Spinal cord (tissue), 10 donors: ENCODE measurements around the gene NR5A1. TPM values are rescaled to one million over a fixed set of nuclear protein-coding genes. Genes with fewer than 3 reads are reported as not detected.

Experiments
- DNase-seq, 6 donors: peaks; one replicate each; pipeline versions ENCODE4 v3.0.0 to v3.0.0-alpha.2; 2013 to 2015; ENCODE audit warnings: low spot score in 6 of 6, low read depth in 4 of 6
- H3K27ac ChIP-seq: one replicate; pipeline ENCODE4 v1.5.1; 2013; ENCODE audit warnings: low read depth, low read length, control low read depth
- H3K27me3 ChIP-seq: one replicate; pipeline ENCODE4 v1.6.1; 2013; ENCODE audit warnings: low read length; ENCODE audit not compliant: control insufficient read depth, insufficient read depth
- H3K36me3 ChIP-seq: one replicate; pipeline ENCODE4 v1.6.1; 2013; ENCODE audit warnings: low read length; ENCODE audit not compliant: control insufficient read depth, insufficient read depth
- H3K4me1 ChIP-seq: one replicate; pipeline ENCODE4 v1.6.1; 2013; ENCODE audit warnings: low read length; ENCODE audit not compliant: control insufficient read depth, insufficient read depth
- H3K4me3 ChIP-seq: one replicate; pipeline ENCODE4 v1.5.1; 2013; ENCODE audit warnings: low read depth, low read length, control low read depth
- H3K9me3 ChIP-seq: one replicate; pipeline ENCODE4 v1.6.1; 2013; ENCODE audit warnings: low read length; ENCODE audit not compliant: control insufficient read depth, insufficient read depth
- WGBS: methylation state at CpG from one replicate; pipeline ENCODE4 v1.1.5; 2013; ENCODE audit warnings: missing lambda C conversion rate; ENCODE audit not compliant: insufficient coverage; 5-methylcytosine and 5-hydroxymethylcytosine counted together
- polyA plus RNA-seq, 2 donors: library from polyadenylated mRNA; unstranded; fragments of 120-200 nt; gene quantifications; one replicate each; pipeline ENCODE4 v1.2.1, GENCODE V29; 2013; ENCODE audit not compliant: insufficient read length in 2 of 2
- total RNA-seq, 2 donors: library from RNA; depleted of rRNA in 1 of 2; stranded (reverse); fragments of 120-200 nt in 1 of 2; fragments of >200 nt in 1 of 2; gene quantifications; one replicate each; pipeline versions ENCODE4 v1.2.3 to v1.2.4, GENCODE V29; 2013 to 2014
- donor health status: healthy.

NR5A1 gene
- total and polyA plus RNA-seq, 4 donors: 0.08 to 0.11 (median 0.09) TPM

GRCh38 chr9:124507880-124508423 lies 753 bp upstream of the NR5A1 start:
- Histone ChIP-seq H3K27me3 (peaks cover 38% of the 10 kb centered on the region), H3K4me1 (peaks cover 26% of the 10 kb centered on the region), H3K4me3 (no peak overlapping the region), H3K36me3 (no peaks in the 10 kb centered on the region), H3K27ac (no peak overlapping the region), H3K9me3 (no peaks in the 10 kb centered on the region)
- WGBS: 83% methylated on average over 10 of the region's 11 CpGs
- DNase-seq: no peak

- no peaks in the 10 kb centered on the region for H3K36me3 ChIP-seq
- 90% methylated on average over 7 of the region's 8 CpGs for WGBS
- no peaks in the 10 kb centered on the region for H3K9me3 ChIP-seq
- DNase-seq: no peak
- H3K4me1 ChIP-seq: peaks cover 13% of the 10 kb centered on the region
- H3K4me3 ChIP-seq: no peak overlapping the region
- no peak overlapping the region for H3K27ac ChIP-seq
- peaks cover 54% of the 10 kb centered on the region for H3K27me3 ChIP-seq
Measured at GRCh38 chr9:124506433-124506832, 766 bp downstream of the NR5A1 start.

- WGBS: 79% methylated on average over 18 of the region's 19 CpGs
Measured at GRCh38 chr9:124505901-124506346, 1.3 kb downstream of the NR5A1 start.

DNA sequence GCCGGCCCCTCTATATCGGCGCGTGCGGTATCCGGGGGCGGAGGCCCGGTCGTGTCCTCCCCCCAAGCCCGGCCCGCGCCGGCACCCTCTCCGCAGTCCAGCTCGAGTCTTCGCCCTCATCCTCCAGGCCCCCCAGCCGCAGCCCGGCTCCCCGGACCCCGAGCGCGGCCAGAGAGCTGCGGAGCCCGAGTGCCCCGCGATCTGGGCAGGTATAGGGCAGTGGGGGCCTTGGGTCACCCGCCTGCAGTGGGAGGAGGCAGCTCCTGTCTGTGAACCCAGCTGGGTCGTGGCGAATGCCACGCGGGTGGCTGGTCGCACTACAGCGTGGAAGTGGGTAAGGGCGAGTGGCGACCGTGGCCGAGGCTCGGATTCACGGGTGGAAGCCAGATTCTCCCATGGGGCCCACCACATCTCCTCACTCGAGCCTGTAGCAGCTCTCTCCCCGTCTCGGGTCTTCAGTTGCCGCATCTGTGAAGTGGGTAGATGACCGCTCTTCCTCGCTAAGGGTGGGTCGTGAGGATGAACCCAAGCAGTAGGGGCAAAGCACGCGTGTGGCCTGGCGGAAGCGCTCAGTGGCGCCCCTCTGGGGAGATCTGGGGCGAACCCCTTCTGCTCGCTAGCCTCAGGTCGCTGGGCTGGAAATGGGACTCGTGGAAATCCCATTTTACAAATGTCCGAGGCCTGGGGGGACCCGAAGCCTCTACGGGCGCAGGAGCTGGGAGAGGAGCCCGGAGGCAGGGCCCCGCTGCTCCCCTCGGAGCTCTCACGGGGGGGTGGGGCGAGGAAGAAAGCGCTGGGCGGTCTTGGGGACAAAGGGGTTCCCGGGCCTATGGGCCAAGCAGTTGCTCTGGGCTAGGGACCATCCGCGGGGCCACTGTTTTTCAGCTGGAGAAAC lies 1.9 kb downstream of the NR5A1 start:
- no peaks in the 10 kb centered on the region for H3K36me3 ChIP-seq
- H3K27me3 ChIP-seq: peaks cover 63% of the 10 kb centered on the region
- H3K27ac ChIP-seq: no peak overlapping the region
- H3K4me1 ChIP-seq: peaks cover 12% of the 10 kb centered on the region
- H3K4me3 ChIP-seq: no peak overlapping the region
- no peak for DNase-seq
- H3K9me3 ChIP-seq: no peaks in the 10 kb centered on the region
- WGBS: 15% methylated on average over 68 of the region's 69 CpGs

More at GRCh38 chr9:124505901-124506346, 1.3 kb downstream of the NR5A1 start:
- Histone ChIP-seq H3K27ac (no peak overlapping the region), H3K4me3 (no peak overlapping the region), H3K4me1 (peaks cover 12% of the 10 kb centered on the region), H3K36me3 (no peaks in the 10 kb centered on the region), H3K9me3 (no peaks in the 10 kb centered on the region), H3K27me3 (peaks cover 59% of the 10 kb centered on the region)
- no peak for DNase-seq

GRCh38 chr9:124504530-124505005 lies 2.6 kb downstream of the NR5A1 start:
- DNase-seq: no peak
- Histone ChIP-seq H3K4me1 (peaks cover 12% of the 10 kb centered on the region), H3K36me3 (no peaks in the 10 kb centered on the region), H3K9me3 (no peaks in the 10 kb centered on the region), H3K4me3 (no peak overlapping the region), H3K27ac (no peak overlapping the region), H3K27me3 (peaks cover 67% of the 10 kb centered on the region)
- WGBS: under 1% methylated on average over 66 of the region's 81 CpGs

- Histone ChIP-seq H3K9me3 (no peaks in the 10 kb centered on the region), H3K27me3 (peaks cover 69% of the 10 kb centered on the region), H3K4me3 (no peak overlapping the region), H3K4me1 (peaks cover 12% of the 10 kb centered on the region), H3K27ac (no peak overlapping the region), H3K36me3 (no peaks in the 10 kb centered on the region)
- DNase-seq: peak in 2 of 6 donors; percentile 40 to 41
- WGBS: 1% methylated on average over 76 of the region's 76 CpGs
Measured at GRCh38 chr9:124503713-124504529, 3.3 kb downstream of the NR5A1 start.

GRCh38 chr9:124502711-124503702 lies 4.2 kb downstream of the NR5A1 start:
- no peak overlapping the region for H3K27ac ChIP-seq
- peaks cover 69% of the 10 kb centered on the region for H3K27me3 ChIP-seq
- H3K4me1 ChIP-seq: peaks cover 12% of the 10 kb centered on the region
- peak in 2 of 6 donors; percentile 56 to 69 for DNase-seq
- H3K9me3 ChIP-seq: no peaks in the 10 kb centered on the region
- no peak overlapping the region for H3K4me3 ChIP-seq
- no peaks in the 10 kb centered on the region for H3K36me3 ChIP-seq
- 3% methylated on average over 86 of the region's 96 CpGs for WGBS

DNA sequence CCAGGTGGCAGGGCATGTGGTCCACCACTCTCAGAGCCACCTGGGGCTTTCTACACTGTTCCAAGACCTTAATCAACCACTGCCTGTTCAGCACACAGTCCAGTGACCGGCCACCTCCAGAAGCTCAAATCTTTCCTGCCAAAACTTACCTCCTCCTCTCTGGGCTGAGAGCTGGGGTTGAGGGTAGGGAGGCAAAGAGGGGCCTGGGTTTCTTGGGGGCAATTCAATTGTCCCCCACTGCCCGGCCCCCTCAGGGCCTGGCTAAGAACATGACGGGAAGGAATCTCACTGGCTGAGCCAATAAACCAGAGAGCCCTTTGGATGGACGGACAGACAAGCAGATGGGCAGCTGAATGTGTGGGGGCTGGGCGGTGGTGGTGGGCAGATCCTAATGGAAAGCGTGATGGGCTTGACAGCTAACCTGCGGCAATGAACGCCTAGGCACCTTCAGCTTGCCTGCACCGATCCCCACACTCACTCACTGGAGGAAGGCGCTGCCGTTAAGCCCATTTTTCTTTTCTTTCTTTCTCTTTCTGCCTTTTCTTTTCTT lies 5.4 kb downstream of the NR5A1 start:
- Histone ChIP-seq H3K4me1 (peaks cover 12% of the 10 kb centered on the region), H3K9me3 (no peaks in the 10 kb centered on the region), H3K27ac (no peak overlapping the region), H3K36me3 (no peaks in the 10 kb centered on the region), H3K4me3 (no peak overlapping the region), H3K27me3 (peaks cover 68% of the 10 kb centered on the region)
- DNase-seq: no peak
- 71% methylated on average over 5 of the region's 11 CpGs for WGBS
